ENCODE measurements around the gene DLG2.

GRCh38 chr11:84612645-84613044 lies 1014.5 kb downstream of the DLG2 start:
- TF ChIP-seq CTCF (IDR thresholded peaks at IDR 0.05) (no peak), POLR2AphosphoS5 (IDR thresholded peaks at IDR 0.05) (no peak), POLR2A (IDR thresholded peaks at IDR 0.05; ENCODE audit: low read depth) (no peak)
